ENCODE results near the gene TNFRSF19.
"Not testable (repeated sequence)": the region's sequence is repeated elsewhere in the genome, so short reads cannot be mapped to it uniquely, and the experiment has no call there.

The TNFRSF19 gene

DNA sequence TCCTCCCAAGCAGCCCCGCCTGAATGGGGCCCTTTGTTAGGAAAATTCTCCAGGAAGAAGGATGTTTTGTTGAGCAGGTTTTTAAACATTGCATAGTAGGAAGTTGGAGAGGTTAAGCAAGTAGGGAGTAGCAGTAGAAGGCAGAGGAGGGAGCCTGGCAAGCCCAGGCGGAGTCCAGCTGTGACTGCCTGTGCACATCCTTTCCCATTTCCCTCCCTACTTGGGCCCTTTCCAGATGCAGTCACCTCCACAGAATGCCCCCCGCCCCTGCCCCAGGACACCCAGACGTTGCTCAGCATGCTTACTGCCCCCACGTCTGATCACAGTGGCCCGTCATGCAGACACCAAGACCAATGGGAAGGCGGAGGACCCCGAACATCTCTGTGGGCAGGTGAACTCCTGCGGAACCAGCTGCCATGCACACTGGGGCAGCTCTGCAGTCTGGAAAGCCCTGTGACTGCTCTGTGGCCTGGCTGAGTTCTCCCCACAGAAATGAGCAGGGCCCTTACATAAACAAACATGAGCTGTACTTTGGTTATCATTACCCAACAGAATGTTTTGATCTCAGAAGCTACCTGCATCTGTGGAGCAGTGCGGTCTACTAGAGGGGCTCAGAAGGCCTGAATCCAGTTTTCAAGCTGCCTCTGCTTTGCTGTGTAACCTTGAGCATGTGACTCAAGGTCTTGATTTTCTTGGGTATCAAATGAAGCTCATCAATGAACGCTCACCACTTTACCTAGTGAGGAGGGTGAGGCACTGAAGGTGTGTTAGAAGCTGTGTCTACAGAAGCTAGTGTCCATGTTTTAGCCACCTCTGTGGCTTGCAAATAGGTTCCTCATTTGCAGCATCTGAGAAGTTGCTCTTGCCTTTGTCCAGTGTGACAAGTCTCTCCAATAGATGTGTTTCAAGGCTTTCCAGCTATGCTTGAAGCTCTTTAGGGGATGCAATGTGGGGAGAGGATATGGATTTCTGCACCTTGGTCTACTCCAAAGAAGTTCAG, 84.2 kb downstream of the TNFRSF19 start:
- DNase-seq (ENCODE audit: low spot score), result no peak

DNA sequence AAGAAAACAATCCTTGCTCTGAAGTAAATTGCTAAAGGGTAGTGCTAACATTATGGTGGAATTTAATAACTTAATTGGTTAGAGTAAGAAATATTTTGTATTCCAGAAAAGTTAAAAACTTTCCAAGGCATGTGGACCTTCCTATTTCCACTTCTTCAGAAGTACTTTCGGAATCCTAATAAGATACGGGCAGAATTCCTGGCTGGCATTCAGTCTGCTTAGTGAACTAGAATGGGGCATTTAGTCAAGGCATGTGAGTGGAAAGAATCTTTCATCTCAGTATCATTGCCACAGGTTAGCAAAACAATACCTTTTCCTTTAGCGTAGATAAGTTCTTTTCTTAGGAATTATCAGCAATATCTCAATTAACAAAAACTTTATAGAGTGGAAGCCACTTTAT, 85.1 kb downstream of the TNFRSF19 start:
- no peak for DNase-seq (ENCODE audit: low spot score)

DNA sequence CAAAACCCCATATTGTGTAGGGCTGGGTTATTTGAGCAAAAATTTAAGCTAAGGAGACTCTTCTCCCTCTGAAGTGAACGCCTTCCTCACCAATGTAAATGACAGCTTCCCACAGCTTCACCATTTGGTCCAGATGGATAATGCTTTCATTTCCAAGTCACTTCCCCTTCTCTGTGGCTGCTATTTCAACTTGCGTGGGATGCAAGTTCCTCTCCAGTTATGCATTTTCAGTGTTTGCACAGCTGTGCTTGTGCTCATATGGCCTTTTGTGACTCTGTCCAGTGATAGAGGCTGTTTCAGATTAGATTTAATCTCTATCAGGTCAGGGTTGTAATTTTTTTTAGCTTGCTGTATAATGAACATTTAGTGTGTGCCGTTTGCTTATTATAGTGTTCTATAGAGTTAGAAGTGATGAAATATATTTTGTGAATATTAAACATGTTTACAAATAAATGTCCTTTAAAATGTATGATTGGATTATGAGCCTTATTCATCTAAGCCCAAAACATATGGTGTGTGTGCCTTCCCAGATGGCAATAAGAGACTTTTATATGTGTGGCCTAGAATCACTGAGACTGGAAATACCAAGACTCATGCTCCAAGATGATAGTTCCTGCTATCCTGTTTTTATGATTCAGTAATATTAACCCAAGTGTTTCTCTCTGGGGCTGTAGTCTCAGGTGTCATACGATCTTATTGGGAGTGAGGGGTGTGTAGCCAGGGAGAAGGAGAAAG, 86.6 kb downstream of the TNFRSF19 start:
- no peak for DNase-seq (ENCODE audit: low spot score)

DNA sequence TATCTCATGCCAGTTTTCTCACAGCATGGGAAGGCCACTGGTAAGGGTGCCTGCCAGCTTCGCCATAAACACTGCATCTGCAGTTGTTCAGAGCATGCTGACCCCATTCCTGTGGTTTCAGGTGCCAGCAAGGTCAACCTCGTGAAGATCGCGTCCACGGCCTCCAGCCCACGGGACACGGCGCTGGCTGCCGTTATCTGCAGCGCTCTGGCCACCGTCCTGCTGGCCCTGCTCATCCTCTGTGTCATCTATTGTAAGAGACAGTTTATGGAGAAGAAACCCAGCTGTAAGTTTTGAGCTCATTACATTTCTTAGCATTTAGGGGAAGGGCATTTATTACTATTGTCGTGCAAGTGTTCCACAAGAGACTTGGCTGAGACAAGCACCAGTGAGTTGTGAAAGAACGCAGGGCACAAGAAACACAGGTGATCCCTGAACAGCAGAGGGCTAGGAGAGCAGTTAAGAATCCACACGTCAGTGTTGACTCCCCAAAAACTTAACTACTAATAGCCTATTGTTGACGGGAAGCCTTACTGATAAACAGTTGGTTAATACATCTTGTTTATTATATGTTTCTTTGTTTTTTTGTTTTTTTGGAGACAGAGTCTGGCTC, 88.8 kb downstream of the TNFRSF19 start:
- DNase-seq (ENCODE audit: low spot score), result no peak

DNA sequence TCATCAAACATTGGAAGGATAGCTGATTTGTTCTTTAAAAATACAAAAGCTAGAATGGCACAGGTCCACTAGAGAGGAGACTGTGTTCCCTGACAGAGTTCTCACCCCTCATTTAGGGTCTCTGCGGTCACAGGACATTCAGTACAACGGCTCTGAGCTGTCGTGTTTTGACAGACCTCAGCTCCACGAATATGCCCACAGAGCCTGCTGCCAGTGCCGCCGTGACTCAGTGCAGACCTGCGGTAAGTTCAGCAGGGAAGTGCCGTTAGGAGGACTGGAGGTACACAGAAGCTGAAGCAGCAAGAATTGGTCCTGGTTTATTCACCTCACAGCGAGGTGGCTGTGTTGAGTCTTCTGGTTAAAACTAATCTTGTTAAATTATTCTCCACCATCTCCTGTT, 90.0 kb downstream of the TNFRSF19 start:
- no peak for DNase-seq (ENCODE audit: low spot score)

DNA sequence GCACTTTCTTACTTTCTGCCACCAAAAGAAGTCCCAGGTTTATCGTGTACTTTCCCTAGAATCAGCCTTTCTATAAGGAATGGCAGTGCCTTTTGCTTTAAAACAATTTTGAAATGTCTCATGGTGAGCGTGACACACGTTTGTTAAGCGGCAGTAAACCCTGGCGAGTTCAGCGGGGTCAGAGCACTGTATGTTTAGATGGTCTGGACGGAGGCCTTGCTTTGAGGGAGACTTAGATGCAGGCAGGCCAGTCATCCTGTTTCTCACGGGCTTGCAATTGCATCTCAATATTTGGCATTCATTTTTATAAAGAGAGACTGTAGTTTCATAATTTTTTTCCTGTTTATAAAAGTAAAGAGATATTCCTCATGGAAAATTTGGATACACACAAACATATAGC, 96.4 kb downstream of the TNFRSF19 start:
- DNase-seq (ENCODE audit: low spot score), result no peak

DNA sequence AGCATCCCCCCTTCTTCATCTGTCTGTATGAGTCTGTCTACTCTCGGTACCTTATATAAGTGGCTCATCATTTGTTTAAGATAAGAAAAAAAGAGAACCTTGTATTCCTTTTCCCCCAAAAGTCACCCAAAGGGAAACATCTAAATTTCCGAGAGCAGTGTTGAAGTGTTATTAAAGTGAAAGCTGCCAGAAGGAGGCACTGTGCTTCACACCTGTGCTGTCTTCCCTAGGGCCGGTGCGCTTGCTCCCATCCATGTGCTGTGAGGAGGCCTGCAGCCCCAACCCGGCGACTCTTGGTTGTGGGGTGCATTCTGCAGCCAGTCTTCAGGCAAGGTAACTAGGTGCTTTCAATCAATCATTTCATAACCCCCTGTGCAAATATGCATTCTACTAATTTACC, 97.5 kb downstream of the TNFRSF19 start:
- DNase-seq (ENCODE audit: low spot score), result no peak

DNA sequence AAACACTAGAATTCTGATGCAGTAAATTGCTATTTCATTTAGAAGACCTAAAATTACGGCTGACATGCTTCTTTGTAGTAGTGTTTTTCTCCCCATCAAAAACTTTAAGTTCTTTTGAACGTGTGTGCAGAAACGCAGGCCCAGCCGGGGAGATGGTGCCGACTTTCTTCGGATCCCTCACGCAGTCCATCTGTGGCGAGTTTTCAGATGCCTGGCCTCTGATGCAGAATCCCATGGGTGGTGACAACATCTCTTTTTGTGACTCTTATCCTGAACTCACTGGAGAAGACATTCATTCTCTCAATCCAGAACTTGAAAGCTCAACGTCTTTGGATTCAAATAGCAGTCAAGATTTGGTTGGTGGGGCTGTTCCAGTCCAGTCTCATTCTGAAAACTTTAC, 98.3 kb downstream of the TNFRSF19 start:
- no peak for DNase-seq (ENCODE audit: low spot score)

DNA sequence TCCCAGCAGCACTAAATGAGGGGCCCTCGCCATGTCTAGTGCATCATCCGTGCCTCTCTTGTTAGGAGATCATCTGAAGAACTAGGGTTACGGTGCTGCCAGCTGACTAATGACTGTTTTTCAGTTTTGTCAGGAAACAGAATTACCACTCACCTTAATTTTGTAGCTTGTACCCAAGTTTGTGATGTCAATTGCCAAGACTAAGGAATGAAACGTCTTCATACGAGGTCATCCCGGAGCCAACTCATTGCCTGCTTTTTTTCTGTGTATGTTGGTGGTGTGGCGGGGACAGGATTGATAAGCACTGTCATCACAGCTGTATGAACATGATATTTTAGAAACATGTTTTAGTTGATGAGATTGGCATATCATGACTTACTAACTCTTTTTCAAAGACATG, 100.6 kb downstream of the TNFRSF19 start:
- DNase-seq (ENCODE audit: low spot score), result no peak

DNA sequence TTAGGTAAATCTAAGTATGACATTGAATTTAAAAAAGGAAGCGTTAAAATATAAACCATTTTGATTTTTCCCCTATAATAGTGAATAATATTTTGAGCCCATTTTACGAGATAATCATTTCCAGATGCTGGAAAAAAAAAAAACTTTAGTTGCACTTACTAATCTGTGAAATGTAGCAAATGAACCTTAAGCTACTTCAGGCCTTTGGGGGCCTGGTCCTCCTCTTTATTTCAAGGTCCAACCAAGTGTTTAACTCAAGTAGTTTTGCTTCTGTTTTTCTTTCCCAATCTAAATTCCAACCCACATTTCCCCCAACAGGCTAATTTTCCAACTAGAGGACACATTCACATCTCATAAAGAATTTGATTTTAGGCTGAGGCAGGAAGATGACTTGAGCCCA, 101.2 kb downstream of the TNFRSF19 start:
- DNase-seq (ENCODE audit: low spot score), result no peak

DNA sequence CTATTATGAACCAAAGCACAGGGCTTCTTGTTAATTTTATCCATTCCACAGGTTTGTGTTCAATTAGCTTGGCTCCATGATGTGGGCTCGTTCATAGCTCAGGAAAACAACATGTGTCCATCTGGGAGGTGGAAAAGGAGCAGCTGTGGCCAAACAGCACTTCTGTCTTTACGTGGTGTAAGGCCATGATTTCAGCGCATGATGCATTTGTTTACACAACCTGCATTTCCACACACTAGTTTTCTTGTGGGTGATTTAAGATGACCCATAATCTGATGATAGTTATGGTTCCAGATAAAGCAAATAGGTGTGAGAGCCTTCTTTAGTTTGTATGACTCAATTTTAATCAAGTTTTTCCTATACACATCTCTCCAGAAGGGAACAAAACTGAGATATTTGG, 101.7 kb downstream of the TNFRSF19 start:
- no peak for DNase-seq (ENCODE audit: low spot score)

DNA sequence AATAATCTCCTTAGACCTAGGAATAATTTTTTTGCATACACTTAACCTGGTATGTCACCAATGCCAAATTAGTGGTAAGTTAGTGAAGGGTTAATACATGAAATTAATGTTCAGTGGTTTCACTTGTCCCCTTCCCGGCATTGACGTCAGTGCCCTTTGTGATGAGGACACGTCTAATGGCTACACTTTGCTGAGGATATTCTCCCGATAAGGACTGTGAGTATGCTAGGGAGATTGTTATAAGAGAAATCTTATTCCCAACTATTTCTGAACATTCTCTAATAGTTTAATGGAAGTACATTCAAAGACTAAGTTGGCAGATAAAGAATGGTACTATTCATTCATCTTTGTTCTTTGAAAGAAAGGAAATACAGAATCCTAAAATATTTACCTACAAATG, 102.4 kb downstream of the TNFRSF19 start:
- DNase-seq (ENCODE audit: low spot score), result no peak

DNA sequence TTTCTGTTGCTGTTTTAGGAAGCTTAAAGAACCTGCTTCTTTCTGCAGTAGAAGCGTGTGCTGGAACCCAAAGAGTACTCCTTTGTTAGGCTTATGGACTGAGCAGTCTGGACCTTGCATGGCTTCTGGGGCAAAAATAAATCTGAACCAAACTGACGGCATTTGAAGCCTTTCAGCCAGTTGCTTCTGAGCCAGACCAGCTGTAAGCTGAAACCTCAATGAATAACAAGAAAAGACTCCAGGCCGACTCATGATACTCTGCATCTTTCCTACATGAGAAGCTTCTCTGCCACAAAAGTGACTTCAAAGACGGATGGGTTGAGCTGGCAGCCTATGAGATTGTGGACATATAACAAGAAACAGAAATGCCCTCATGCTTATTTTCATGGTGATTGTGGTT, 103.1 kb downstream of the TNFRSF19 start:
- DNase-seq (ENCODE audit: low spot score), result no peak

DNA sequence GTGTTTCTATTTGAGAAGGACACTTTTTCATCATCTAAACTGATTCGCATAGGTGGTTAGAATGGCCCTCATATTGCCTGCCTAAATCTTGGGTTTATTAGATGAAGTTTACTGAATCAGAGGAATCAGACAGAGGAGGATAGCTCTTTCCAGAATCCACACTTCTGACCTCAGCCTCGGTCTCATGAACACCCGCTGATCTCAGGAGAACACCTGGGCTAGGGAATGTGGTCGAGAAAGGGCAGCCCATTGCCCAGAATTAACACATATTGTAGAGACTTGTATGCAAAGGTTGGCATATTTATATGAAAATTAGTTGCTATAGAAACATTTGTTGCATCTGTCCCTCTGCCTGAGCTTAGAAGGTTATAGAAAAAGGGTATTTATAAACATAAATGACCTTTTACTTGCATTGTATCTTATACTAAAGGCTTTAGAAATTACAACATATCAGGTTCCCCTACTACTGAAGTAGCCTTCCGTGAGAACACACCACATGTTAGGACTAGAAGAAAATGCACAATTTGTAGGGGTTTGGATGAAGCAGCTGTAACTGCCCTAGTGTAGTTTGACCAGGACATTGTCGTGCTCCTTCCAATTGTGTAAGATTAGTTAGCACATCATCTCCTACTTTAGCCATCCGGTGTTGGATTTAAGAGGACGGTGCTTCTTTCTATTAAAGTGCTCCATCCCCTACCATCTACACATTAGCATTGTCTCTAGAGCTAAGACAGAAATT, 103.8 kb downstream of the TNFRSF19 start:
- no peak for DNase-seq (ENCODE audit: low spot score)

DNA sequence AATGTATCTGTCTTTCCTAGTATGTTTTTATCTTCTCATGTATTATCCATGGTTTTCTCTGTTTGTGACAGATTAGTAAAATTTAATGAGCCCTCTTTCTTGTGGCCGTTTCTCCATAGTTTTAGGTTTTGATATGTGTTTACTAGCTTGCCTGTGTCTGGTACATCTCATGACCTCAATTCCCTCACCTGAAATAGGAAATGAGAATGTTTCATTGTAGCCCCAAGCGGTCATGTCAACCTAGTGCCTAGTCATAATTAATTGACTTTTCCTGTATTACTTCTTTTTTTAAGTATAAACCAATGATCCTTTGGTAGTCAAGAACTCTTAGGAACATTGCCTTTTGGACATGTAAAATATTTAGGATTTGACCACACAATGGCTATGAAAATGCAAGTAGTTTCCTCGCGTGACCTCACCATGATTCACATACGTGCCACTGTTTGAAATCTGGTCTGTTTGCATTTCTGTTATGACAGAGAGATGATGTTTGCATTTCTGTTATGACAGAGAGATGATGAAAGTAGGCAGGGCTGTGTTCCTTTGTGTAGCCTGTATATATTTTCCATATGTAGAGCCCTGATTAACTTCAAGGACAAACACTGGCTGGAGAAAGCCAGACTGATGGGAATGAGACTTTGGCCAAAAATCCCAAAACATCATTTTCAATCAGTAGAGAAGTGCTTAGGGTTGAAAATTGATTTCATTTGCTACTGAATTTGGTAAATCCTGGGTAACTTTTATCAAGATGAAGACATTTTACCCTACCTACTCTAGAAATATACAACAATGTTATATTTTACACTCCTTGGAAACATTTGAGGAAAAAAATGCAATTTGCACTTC, 104.8 kb downstream of the TNFRSF19 start:
- no peak for DNase-seq (ENCODE audit: low spot score)

DNA sequence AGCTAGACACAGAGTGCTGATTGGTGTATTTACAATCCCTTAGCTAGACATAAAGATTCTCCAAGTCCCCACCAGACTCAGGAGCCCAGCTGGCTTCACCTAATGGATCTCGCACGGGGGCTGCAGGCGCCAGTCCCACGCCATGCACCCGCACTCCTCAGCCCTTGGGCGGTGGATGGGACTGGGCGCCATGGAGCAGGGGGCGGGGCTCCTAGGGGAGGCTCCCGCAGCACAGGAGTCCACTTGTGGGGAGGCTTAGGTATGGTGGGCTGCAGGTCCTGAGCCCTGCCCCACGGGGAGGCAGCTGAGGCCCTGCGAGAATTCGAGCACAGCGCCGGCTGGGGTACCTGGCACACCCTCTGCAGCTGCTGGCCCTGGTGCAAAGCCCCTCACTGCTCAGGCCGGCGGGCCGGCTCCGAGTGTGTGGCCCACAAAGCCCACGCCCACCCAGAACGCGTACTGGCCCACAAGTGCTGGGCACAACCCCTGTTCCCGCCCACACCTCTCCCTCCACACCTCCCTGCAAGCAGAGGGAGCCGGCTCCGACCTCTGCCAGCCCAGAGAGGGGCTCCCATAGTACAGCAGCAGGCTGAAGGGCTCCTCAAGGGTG, 107.6 kb downstream of the TNFRSF19 start:
- not testable (repeated sequence) for DNase-seq (ENCODE audit: low spot score)

DNA sequence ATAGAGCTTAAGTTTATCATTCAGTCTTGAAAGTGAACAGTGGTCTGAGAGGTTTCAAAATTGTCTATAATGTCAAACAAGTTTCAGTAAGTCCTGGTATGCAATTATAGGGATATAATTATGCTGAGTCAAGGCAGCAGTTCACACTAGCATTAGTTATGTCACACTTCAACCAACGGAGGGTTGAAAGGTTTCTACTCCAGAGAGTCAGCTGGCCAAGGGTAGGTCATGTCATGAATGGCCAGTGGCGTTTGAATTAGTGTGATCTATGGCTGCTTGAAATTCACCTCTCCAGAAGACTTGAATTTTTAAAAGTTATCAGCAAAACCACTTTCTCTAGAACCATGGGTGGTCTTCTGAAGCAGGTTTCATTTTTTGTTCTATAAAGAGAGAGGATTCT, 108.6 kb downstream of the TNFRSF19 start:
- no peak for DNase-seq (ENCODE audit: low spot score)

DNA sequence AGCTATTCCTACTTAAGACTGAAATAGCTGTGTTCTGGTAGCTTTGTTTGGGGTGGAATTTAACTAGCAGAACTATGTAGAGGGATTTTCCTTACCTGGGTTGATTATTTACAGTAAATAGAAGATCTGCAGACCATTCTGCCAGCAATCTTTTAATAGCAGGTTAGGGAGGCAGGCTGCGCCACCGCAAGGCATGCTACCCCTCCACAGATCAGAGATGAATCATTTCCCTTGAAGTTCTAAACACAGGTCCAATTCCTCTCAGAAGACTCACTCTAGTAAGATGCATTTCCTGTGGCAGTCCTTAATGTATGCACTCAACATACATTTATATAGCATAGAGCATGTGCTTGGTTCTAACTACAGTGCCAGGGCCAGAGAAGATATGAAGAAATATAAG, 109.0 kb downstream of the TNFRSF19 start:
- no peak for DNase-seq (ENCODE audit: low spot score)

DNA sequence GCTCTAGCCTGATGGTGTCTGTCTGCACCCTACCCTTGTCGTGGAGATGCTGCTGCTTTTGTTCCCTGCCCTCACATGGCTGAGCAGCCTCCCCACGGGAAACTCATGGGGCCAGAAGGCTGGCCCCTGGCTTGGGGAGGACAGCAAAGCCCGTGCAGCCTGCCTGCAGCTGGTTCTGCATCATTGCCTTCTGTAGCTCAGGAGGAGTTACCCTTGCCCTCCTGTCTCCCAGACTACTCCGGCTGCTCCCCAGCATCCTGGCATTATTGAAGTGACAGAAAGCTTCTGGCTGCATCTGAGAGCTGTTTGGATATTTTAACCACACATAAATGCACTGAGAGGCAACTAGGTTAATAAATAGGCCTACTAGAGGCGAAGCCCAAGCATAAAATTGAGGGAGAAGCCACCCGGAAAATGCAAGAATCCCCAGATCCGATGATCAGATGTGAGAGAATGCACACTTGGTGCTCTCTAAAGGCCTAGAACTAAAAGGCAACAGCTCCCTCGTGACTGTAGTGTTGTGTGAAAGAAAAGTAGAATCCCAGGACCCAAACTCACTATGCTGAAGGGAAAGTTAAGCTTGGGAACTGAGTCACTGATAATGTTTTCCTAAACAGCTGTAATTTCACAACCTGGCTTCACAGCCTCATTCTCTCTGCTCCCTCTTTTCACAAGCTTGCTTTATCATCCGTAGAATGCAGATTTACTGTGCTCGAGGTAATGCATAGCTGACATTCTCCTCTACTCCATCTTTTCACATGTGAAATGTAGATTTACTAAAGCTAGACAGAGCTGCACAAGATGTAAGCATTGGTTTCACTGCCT, 110.8 kb downstream of the TNFRSF19 start:
- no peak for DNase-seq (ENCODE audit: low spot score)

DNA sequence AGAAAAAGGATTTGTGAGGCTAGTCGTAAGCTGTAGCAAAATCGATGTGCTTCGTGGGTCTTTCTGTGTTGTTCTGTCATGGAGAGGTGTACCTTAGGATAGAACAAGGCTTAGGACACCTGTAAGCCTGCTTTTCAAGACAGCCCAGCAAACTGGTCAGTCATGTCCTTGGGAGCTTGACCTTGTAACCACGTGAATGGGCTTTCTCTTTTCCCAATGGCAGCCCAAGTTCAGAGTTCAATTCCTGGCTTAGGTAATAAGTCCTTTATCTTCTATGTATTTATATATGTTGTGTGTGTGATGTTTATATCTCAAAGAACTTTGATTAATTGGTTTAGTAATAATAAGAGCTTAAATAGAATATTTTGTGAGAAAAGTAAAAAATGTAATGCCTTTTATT, 112.9 kb downstream of the TNFRSF19 start:
- DNase-seq (ENCODE audit: low spot score), result no peak

All from LoVo (cell line).